ENCODE measurements around the gene NT5DC3.

GRCh38 chr12:103833891-103834290, 7.1 kb downstream of the NT5DC3 start:
- TF ChIP-seq POLR2AphosphoS5 (IDR thresholded peaks at IDR 0.05; ENCODE audit: low read depth, low read length), result no peak
- no peak for TF ChIP-seq TAF1 (IDR thresholded peaks at IDR 0.05; ENCODE audit: borderline replicate concordance, low read depth, low read length)
